Measurements from ENCODE around the gene ST8SIA4.

The ST8SIA4 gene

GRCh38 chr5:100903039-100903887 is at the start of gene ST8SIA4:
TSS of gene ST8SIA4 (minus strand) at chr5:100903282. CDS start at chr5:100902955, 327 bp downstream.
- DNase-seq (ENCODE audit: low read depth in 4 of 4, low spot score in 1 of 4), result peak; percentile 69 to 88 (median 82)

GRCh38 chr5:100950985-100951384 is 47.9 kb upstream of the ST8SIA4 start:
- no peak for DNase-seq (ENCODE audit: low read depth in 4 of 4, low spot score in 1 of 4)

GRCh38 chr5:100913298-100913697 is 10.2 kb upstream of the ST8SIA4 start:
- no peak for DNase-seq (ENCODE audit: low read depth in 4 of 4, low spot score in 1 of 4)

- DNase-seq (ENCODE audit: low read depth in 4 of 4, low spot score in 1 of 4), result no peak
These were observed 6.0 kb upstream of the ST8SIA4 start for GRCh38 chr5:100909034-100909433.

GRCh38 chr5:100905259-100905914 is 2.3 kb upstream of the ST8SIA4 start:
- DNase-seq (ENCODE audit: low read depth in 4 of 4, low spot score in 1 of 4), result no peak

GRCh38 chr5:100904259-100904861 is 1.3 kb upstream of the ST8SIA4 start:
- no peak for DNase-seq (ENCODE audit: low read depth in 4 of 4, low spot score in 1 of 4)

GRCh38 chr5:100902440-100903038 is 543 bp downstream of the ST8SIA4 start:
- no peak for DNase-seq (ENCODE audit: low read depth in 4 of 4, low spot score in 1 of 4)

- DNase-seq (ENCODE audit: low read depth in 4 of 4, low spot score in 1 of 4), result no peak
These were observed 1.2 kb downstream of the ST8SIA4 start for GRCh38 chr5:100901821-100902341.

GRCh38 chr5:100900796-100901781 is 2.0 kb downstream of the ST8SIA4 start:
- DNase-seq (ENCODE audit: low read depth in 4 of 4, low spot score in 1 of 4), result peak; percentile 73 to 87 (median 82)

GRCh38 chr5:100900142-100900795 is 2.8 kb downstream of the ST8SIA4 start:
- DNase-seq (ENCODE audit: low read depth in 4 of 4, low spot score in 1 of 4), result no peak

GRCh38 chr5:100899675-100900074 is 3.4 kb downstream of the ST8SIA4 start:
- DNase-seq (ENCODE audit: low read depth in 4 of 4, low spot score in 1 of 4), result no peak

GRCh38 chr5:100898504-100899346 is 4.4 kb downstream of the ST8SIA4 start:
- no peak for DNase-seq (ENCODE audit: low read depth in 4 of 4, low spot score in 1 of 4)

- DNase-seq (ENCODE audit: low read depth in 4 of 4, low spot score in 1 of 4), result no peak
These were observed 7.0 kb downstream of the ST8SIA4 start for GRCh38 chr5:100896054-100896453.

- DNase-seq (ENCODE audit: low read depth in 4 of 4, low spot score in 1 of 4), result no peak
These were observed 12.5 kb downstream of the ST8SIA4 start for GRCh38 chr5:100890461-100891008.

- DNase-seq (ENCODE audit: low read depth in 4 of 4, low spot score in 1 of 4), result no peak
These were observed 13.2 kb downstream of the ST8SIA4 start for GRCh38 chr5:100889896-100890295.

GRCh38 chr5:100889165-100889743 is 13.8 kb downstream of the ST8SIA4 start:
- DNase-seq (ENCODE audit: low read depth in 4 of 4, low spot score in 1 of 4), result no peak

GRCh38 chr5:100877274-100877673 is 25.8 kb downstream of the ST8SIA4 start:
- DNase-seq (ENCODE audit: low read depth in 4 of 4, low spot score in 1 of 4), result no peak
